C4-2B (cell line): Measurements from ENCODE around the gene TRIML1.

Experiments
- ZFX ChIP-seq: fragments of 450-650 bp; IDR thresholded peaks from 2 replicates; pipeline ENCODE4 v1.6.1; 2017
- TF ChIP-seq, protein P1 (sequence below): fragments of 450-650 bp; conservative IDR thresholded peaks from 2 replicates; pipeline ENCODE4 v1.5.1; 2017; ENCODE audit warnings: mild to moderate bottlenecking

DNA sequence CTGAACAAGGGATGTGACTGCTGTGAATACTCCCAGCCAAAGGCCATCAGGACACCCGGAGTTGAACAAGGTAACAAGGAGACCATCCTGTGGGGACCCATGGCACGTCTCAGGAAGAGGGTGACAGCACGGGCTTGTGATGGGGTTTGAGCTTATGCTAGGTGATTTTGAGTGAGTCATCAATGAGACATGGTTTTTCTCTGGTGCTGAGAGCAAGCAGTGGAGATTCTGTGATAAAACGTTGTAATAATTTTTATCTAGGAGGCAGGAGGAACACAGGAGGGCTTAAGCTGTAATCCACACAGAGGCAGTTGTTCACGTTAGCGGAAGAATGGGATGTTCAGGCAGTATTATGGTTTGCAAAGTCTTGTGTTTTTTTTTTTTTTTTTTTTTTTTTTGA lies 36.0 kb downstream of the TRIML1 start:
- TF ChIP-seq, protein P1, sequence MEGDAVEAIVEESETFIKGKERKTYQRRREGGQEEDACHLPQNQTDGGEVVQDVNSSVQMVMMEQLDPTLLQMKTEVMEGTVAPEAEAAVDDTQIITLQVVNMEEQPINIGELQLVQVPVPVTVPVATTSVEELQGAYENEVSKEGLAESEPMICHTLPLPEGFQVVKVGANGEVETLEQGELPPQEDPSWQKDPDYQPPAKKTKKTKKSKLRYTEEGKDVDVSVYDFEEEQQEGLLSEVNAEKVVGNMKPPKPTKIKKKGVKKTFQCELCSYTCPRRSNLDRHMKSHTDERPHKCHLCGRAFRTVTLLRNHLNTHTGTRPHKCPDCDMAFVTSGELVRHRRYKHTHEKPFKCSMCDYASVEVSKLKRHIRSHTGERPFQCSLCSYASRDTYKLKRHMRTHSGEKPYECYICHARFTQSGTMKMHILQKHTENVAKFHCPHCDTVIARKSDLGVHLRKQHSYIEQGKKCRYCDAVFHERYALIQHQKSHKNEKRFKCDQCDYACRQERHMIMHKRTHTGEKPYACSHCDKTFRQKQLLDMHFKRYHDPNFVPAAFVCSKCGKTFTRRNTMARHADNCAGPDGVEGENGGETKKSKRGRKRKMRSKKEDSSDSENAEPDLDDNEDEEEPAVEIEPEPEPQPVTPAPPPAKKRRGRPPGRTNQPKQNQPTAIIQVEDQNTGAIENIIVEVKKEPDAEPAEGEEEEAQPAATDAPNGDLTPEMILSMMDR: no peak
- no peak for TF ChIP-seq ZFX
